HL-60 (cell line): Measurements from ENCODE around the gene GALNT1.

Source experiments
- CTCF ChIP-seq: IDR thresholded peaks from one replicate; pipeline ENCODE4 v1.5.1; 2011; ENCODE audit warnings: low read length, control low read depth, inconsistent platforms; ENCODE audit not compliant: insufficient read depth
- GABPA ChIP-seq: IDR thresholded peaks from 2 replicates; pipeline ENCODE4 v1.6.1; 2012; ENCODE audit warnings: low read depth
- POLR2AphosphoS5 ChIP-seq: IDR thresholded peaks from 2 replicates; pipeline ENCODE4 v1.6.1; 2012; ENCODE audit warnings: low read depth
- REST ChIP-seq: IDR thresholded peaks from 2 replicates; pipeline ENCODE4 v1.6.1; 2012; ENCODE audit warnings: low read depth; ENCODE audit not compliant: insufficient replicate concordance
- SPI1 ChIP-seq: IDR thresholded peaks from 2 replicates; pipeline ENCODE4 v1.6.1; 2012; ENCODE audit warnings: low read depth, mild to moderate bottlenecking, borderline replicate concordance

GRCh38 chr18:35688757-35689156, 107.2 kb downstream of the GALNT1 start:
- TF ChIP-seq GABPA (no peak), CTCF (no peak), POLR2AphosphoS5 (no peak), REST (no peak), SPI1 (no peak)
